ENCODE results near the gene PTGFRN.

Gene PTGFRN

GRCh38 chr1:116954440-116954839 is 44.7 kb downstream of the PTGFRN start:
- Histone ChIP-seq H3K36me3 (ENCODE audit: low read length) (no peaks in the 10 kb centered on the region), H3F3A (ENCODE audit: insufficient read depth) (no peaks in the 10 kb centered on the region), H3K4me3 (ENCODE audit: insufficient read depth, low read length, poor library complexity, severe bottlenecking) (no peak overlapping the region), H4K20me1 (ENCODE audit: low read depth, low read length) (no peaks in the 10 kb centered on the region), H3K79me2 (ENCODE audit: insufficient read depth, low read length) (no peaks in the 10 kb centered on the region), H3K27me3 (ENCODE audit: low read length) (no peaks in the 10 kb centered on the region), H3K9me2 (replicated peaks; ENCODE audit: insufficient read depth, low read length) (no peaks in the 10 kb centered on the region), H3K4me2 (ENCODE audit: low read depth, low read length, poor library complexity, severe bottlenecking) (no peak overlapping the region), H2AFZ (ENCODE audit: low read depth, low read length, severe bottlenecking) (no peak overlapping the region), H3K9ac (ENCODE audit: low read length) (no peak overlapping the region), H3K27ac (ENCODE audit: low read depth, low read length) (no peak overlapping the region), H3K9me3 (ENCODE audit: insufficient read depth, low read length) (no peaks in the 10 kb centered on the region)
- TF ChIP-seq EZH2phosphoT487 (conservative IDR thresholded peaks at IDR 0.05; ENCODE audit: low read length) (no peak), CTCF (IDR thresholded peaks at IDR 0.05; ENCODE audit: insufficient read depth, low read length, poor library complexity, severe bottlenecking) (no peak)

- no peak overlapping the region for H2AFZ ChIP-seq (ENCODE audit: low read depth, low read length, severe bottlenecking)
- H3K4me2 ChIP-seq (ENCODE audit: low read depth, low read length, poor library complexity, severe bottlenecking) = no peak overlapping the region
- no peaks in the 10 kb centered on the region for H3K79me2 ChIP-seq (ENCODE audit: insufficient read depth, low read length)
- H3K9me3 ChIP-seq (ENCODE audit: insufficient read depth, low read length) = no peaks in the 10 kb centered on the region
- H3F3A ChIP-seq (ENCODE audit: insufficient read depth) = no peaks in the 10 kb centered on the region
- no peaks in the 10 kb centered on the region for H3K27me3 ChIP-seq (ENCODE audit: low read length)
- TF ChIP-seq CTCF (IDR thresholded peaks at IDR 0.05; ENCODE audit: insufficient read depth, low read length, poor library complexity, severe bottlenecking) (no peak), EZH2phosphoT487 (conservative IDR thresholded peaks at IDR 0.05; ENCODE audit: low read length) (no peak)
- no peak overlapping the region for H3K27ac ChIP-seq (ENCODE audit: low read depth, low read length)
- no peaks in the 10 kb centered on the region for H4K20me1 ChIP-seq (ENCODE audit: low read depth, low read length)
- H3K4me3 ChIP-seq (ENCODE audit: insufficient read depth, low read length, poor library complexity, severe bottlenecking) = no peak overlapping the region
- H3K36me3 ChIP-seq (ENCODE audit: low read length) = no peaks in the 10 kb centered on the region
- no peaks in the 10 kb centered on the region for H3K9me2 ChIP-seq (replicated peaks; ENCODE audit: insufficient read depth, low read length)
- no peak overlapping the region for H3K9ac ChIP-seq (ENCODE audit: low read length)
Observed at GRCh38 chr1:116956378-116956777, 46.7 kb downstream of the PTGFRN start.

GRCh38 chr1:116957646-116958045 is 47.9 kb downstream of the PTGFRN start:
- Histone ChIP-seq H3K27me3 (ENCODE audit: low read length) (no peaks in the 10 kb centered on the region), H3K4me2 (ENCODE audit: low read depth, low read length, poor library complexity, severe bottlenecking) (no peak overlapping the region), H3K79me2 (ENCODE audit: insufficient read depth, low read length) (no peaks in the 10 kb centered on the region), H3K9ac (ENCODE audit: low read length) (no peak overlapping the region), H3K27ac (ENCODE audit: low read depth, low read length) (no peak overlapping the region), H3F3A (ENCODE audit: insufficient read depth) (no peaks in the 10 kb centered on the region), H3K9me3 (ENCODE audit: insufficient read depth, low read length) (no peaks in the 10 kb centered on the region), H2AFZ (ENCODE audit: low read depth, low read length, severe bottlenecking) (no peak overlapping the region), H3K36me3 (ENCODE audit: low read length) (no peaks in the 10 kb centered on the region), H3K9me2 (replicated peaks; ENCODE audit: insufficient read depth, low read length) (no peaks in the 10 kb centered on the region), H4K20me1 (ENCODE audit: low read depth, low read length) (no peaks in the 10 kb centered on the region), H3K4me3 (ENCODE audit: insufficient read depth, low read length, poor library complexity, severe bottlenecking) (no peak overlapping the region)
- TF ChIP-seq CTCF (IDR thresholded peaks at IDR 0.05; ENCODE audit: insufficient read depth, low read length, poor library complexity, severe bottlenecking) (no peak), EZH2phosphoT487 (conservative IDR thresholded peaks at IDR 0.05; ENCODE audit: low read length) (no peak)
